ENCODE results near the gene RABGAP1.

The RABGAP1 gene

GRCh38 chr9:123011380-123011779 is 70.6 kb downstream of the RABGAP1 start:
- peaks cover 62% of the 10 kb centered on the region for H3K36me3 Mint-ChIP-seq (ENCODE audit: low read depth)
- no peak overlapping the region for H3K27ac Mint-ChIP-seq
- no peak overlapping the region for H3K4me3 Mint-ChIP-seq
- H3K27me3 Mint-ChIP-seq: no peaks in the 10 kb centered on the region
- H3K4me1 Mint-ChIP-seq (ENCODE audit: low read depth): no peaks in the 10 kb centered on the region
- H3K9me3 Mint-ChIP-seq: peaks cover 7% of the 10 kb centered on the region

- Mint-ChIP-seq H3K9me3 (peaks cover 7% of the 10 kb centered on the region), H3K27ac (no peak overlapping the region), H3K4me3 (no peak overlapping the region), H3K27me3 (no peaks in the 10 kb centered on the region), H3K36me3 (ENCODE audit: low read depth) (peaks cover 65% of the 10 kb centered on the region), H3K4me1 (ENCODE audit: low read depth) (no peaks in the 10 kb centered on the region)
These were observed 71.2 kb downstream of the RABGAP1 start for GRCh38 chr9:123011878-123012528.

GRCh38 chr9:123016631-123017030 is 75.8 kb downstream of the RABGAP1 start:
- H3K27ac Mint-ChIP-seq: no peak overlapping the region
- peaks cover 7% of the 10 kb centered on the region for H3K9me3 Mint-ChIP-seq
- H3K27me3 Mint-ChIP-seq: no peaks in the 10 kb centered on the region
- no peaks in the 10 kb centered on the region for H3K4me1 Mint-ChIP-seq (ENCODE audit: low read depth)
- peaks cover 65% of the 10 kb centered on the region for H3K36me3 Mint-ChIP-seq (ENCODE audit: low read depth)
- no peak overlapping the region for H3K4me3 Mint-ChIP-seq

- Mint-ChIP-seq H3K4me3 (no peak overlapping the region), H3K9me3 (no peaks in the 10 kb centered on the region), H3K36me3 (ENCODE audit: low read depth) (peaks cover 44% of the 10 kb centered on the region), H3K27ac (no peak overlapping the region), H3K4me1 (ENCODE audit: low read depth) (no peaks in the 10 kb centered on the region), H3K27me3 (no peaks in the 10 kb centered on the region)
These were observed 80.0 kb downstream of the RABGAP1 start for GRCh38 chr9:123020796-123021195.

- no peaks in the 10 kb centered on the region for H3K27me3 Mint-ChIP-seq
- H3K27ac Mint-ChIP-seq: no peak overlapping the region
- peaks cover 32% of the 10 kb centered on the region for H3K36me3 Mint-ChIP-seq (ENCODE audit: low read depth)
- no peaks in the 10 kb centered on the region for H3K9me3 Mint-ChIP-seq
- H3K4me3 Mint-ChIP-seq: no peak overlapping the region
- H3K4me1 Mint-ChIP-seq (ENCODE audit: low read depth): no peaks in the 10 kb centered on the region
These were observed 85.6 kb downstream of the RABGAP1 start for GRCh38 chr9:123026425-123026824.

GRCh38 chr9:123027517-123027916 is 86.7 kb downstream of the RABGAP1 start:
- no peaks in the 10 kb centered on the region for H3K9me3 Mint-ChIP-seq
- H3K36me3 Mint-ChIP-seq (ENCODE audit: low read depth): peaks cover 29% of the 10 kb centered on the region
- no peaks in the 10 kb centered on the region for H3K27me3 Mint-ChIP-seq
- no peak overlapping the region for H3K27ac Mint-ChIP-seq
- no peaks in the 10 kb centered on the region for H3K4me1 Mint-ChIP-seq (ENCODE audit: low read depth)
- H3K4me3 Mint-ChIP-seq: no peak overlapping the region

- no peaks in the 10 kb centered on the region for H3K27me3 Mint-ChIP-seq
- no peak overlapping the region for H3K4me3 Mint-ChIP-seq
- no peak overlapping the region for H3K27ac Mint-ChIP-seq
- H3K36me3 Mint-ChIP-seq (ENCODE audit: low read depth): peaks cover 27% of the 10 kb centered on the region
- H3K4me1 Mint-ChIP-seq (ENCODE audit: low read depth): no peaks in the 10 kb centered on the region
- H3K9me3 Mint-ChIP-seq: no peaks in the 10 kb centered on the region
These were observed 87.3 kb downstream of the RABGAP1 start for GRCh38 chr9:123028136-123028535.

GRCh38 chr9:123028973-123029372 is 88.2 kb downstream of the RABGAP1 start:
- peaks cover 21% of the 10 kb centered on the region for H3K36me3 Mint-ChIP-seq (ENCODE audit: low read depth)
- H3K27ac Mint-ChIP-seq: no peak overlapping the region
- H3K9me3 Mint-ChIP-seq: no peaks in the 10 kb centered on the region
- no peaks in the 10 kb centered on the region for H3K4me1 Mint-ChIP-seq (ENCODE audit: low read depth)
- H3K4me3 Mint-ChIP-seq: no peak overlapping the region
- H3K27me3 Mint-ChIP-seq: no peaks in the 10 kb centered on the region

- peaks cover 3% of the 10 kb centered on the region for H3K4me1 Mint-ChIP-seq (ENCODE audit: low read depth)
- H3K27ac Mint-ChIP-seq: no peak overlapping the region
- no peak overlapping the region for H3K4me3 Mint-ChIP-seq
- no peaks in the 10 kb centered on the region for H3K9me3 Mint-ChIP-seq
- peaks cover 16% of the 10 kb centered on the region for H3K36me3 Mint-ChIP-seq (ENCODE audit: low read depth)
- H3K27me3 Mint-ChIP-seq: no peaks in the 10 kb centered on the region
These were observed 91.1 kb downstream of the RABGAP1 start for GRCh38 chr9:123031963-123032362.

GRCh38 chr9:123033352-123033751 is 92.5 kb downstream of the RABGAP1 start, which contains the start of gene GPR21:
TSS of gene GPR21 (plus strand) at chr9:123033667. CDS start at chr9:123034567, 900 bp downstream.
- no peaks in the 10 kb centered on the region for H3K27me3 Mint-ChIP-seq
- peaks cover 15% of the 10 kb centered on the region for H3K4me1 Mint-ChIP-seq (ENCODE audit: low read depth)
- H3K27ac Mint-ChIP-seq: no peak within 1 kb of the TSS
- peaks cover 26% of the 10 kb centered on the region for H3K36me3 Mint-ChIP-seq (ENCODE audit: low read depth)
- H3K4me3 Mint-ChIP-seq: no peak within 1 kb of the TSS
- H3K9me3 Mint-ChIP-seq: no peaks in the 10 kb centered on the region

- no peak overlapping the region for H3K27ac Mint-ChIP-seq
- H3K36me3 Mint-ChIP-seq (ENCODE audit: low read depth): peaks cover 27% of the 10 kb centered on the region
- no peaks in the 10 kb centered on the region for H3K27me3 Mint-ChIP-seq
- peaks cover 22% of the 10 kb centered on the region for H3K4me1 Mint-ChIP-seq (ENCODE audit: low read depth)
- no peaks in the 10 kb centered on the region for H3K9me3 Mint-ChIP-seq
- no peak overlapping the region for H3K4me3 Mint-ChIP-seq
These were observed 93.2 kb downstream of the RABGAP1 start for GRCh38 chr9:123033864-123034601.

- peak overlapping the region; percentile 27 for H3K27ac Mint-ChIP-seq
These were observed 94.2 kb downstream of the RABGAP1 start for GRCh38 chr9:123034881-123035510.

GRCh38 chr9:123035791-123036190 is 95.0 kb downstream of the RABGAP1 start:
- Mint-ChIP-seq H3K4me1 (ENCODE audit: low read depth) (peaks cover 24% of the 10 kb centered on the region), H3K27me3 (no peaks in the 10 kb centered on the region), H3K4me3 (no peak overlapping the region), H3K9me3 (no peaks in the 10 kb centered on the region), H3K36me3 (ENCODE audit: low read depth) (peaks cover 27% of the 10 kb centered on the region), H3K27ac (no peak overlapping the region)

More at GRCh38 chr9:123034881-123035510, 94.2 kb downstream of the RABGAP1 start:
- H3K9me3 Mint-ChIP-seq: no peaks in the 10 kb centered on the region
- no peaks in the 10 kb centered on the region for H3K27me3 Mint-ChIP-seq
- peaks cover 24% of the 10 kb centered on the region for H3K4me1 Mint-ChIP-seq (ENCODE audit: low read depth)
- peaks cover 27% of the 10 kb centered on the region for H3K36me3 Mint-ChIP-seq (ENCODE audit: low read depth)
- H3K4me3 Mint-ChIP-seq: no peak overlapping the region

- peak overlapping the region; percentile 53 for H3K27ac Mint-ChIP-seq
- no peaks in the 10 kb centered on the region for H3K27me3 Mint-ChIP-seq
- H3K36me3 Mint-ChIP-seq (ENCODE audit: low read depth): peaks cover 28% of the 10 kb centered on the region
- H3K4me1 Mint-ChIP-seq (ENCODE audit: low read depth): peaks cover 24% of the 10 kb centered on the region
- peaks cover under 1% of the 10 kb centered on the region for H3K9me3 Mint-ChIP-seq
- no peak overlapping the region for H3K4me3 Mint-ChIP-seq
These were observed 96.2 kb downstream of the RABGAP1 start for GRCh38 chr9:123036893-123037545.

Measured in stimulated activated naive CD8-positive, alpha-beta T cell treated with anti-CD3 and anti-CD28 coated beads, Interleukin-15, Interleukin-2, amounts not matched to agents 100 ng/mL and 50 ng/mL, for 24 hours (primary cell).